K562 treated with DMSO at 1 percent for 48 hours (cell line): ENCODE measurements around the gene TNRC6A. TPM values are rescaled to one million over a fixed set of nuclear protein-coding genes. Genes with fewer than 3 reads are reported as not detected.

Experiments used
- total RNA-seq: library from RNA; unstranded; fragments of 300-600 nt; gene quantifications from 2 replicates; pipeline ENCODE4 v1.2.3, GENCODE V29; 2022; ENCODE audit warnings: low replicate concordance; ENCODE audit errors: extremely low read depth

The TNRC6A gene
- total RNA-seq, result not detected in 2 replicates

DNA sequence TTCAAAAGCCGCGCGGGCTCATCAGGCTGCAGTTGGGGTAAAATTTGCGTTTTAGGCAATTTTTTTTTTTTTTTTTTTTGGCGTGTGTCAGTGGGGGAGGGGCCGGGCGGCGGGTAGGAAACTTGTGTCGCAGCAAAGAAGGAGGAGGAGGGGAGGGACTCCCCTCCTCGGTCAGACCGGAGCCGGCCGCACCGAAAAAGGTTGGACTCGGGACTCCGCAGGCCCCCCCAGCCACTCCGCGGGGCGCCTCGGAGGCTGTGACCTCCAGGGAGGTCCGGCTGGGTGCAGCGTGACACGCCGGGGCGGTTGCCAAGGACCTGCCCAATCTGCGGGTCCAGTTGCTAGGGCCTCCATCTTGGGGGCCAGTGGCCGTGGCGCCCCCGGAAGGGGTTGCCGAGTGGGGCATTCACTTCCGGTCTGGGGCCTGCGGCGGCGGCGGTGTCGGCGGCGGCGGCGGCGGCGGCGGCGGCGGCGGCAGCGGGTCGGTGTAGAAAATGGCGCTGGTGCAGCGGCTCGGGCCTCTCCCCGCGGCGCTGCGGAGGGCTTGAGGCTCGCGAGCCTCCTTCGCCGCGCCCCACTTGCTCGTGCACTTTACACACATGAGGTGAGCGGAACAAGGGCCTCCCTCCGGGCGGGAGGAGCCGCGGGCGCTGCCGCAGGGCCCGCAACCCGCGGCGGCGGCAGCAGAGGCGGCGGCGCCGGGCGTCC is at the start of gene TNRC6A:
TSS of gene TNRC6A (plus strand) at position 409 of the 708 bp plus-strand sequence. CDS start at position 600, 191 bp downstream.

DNA sequence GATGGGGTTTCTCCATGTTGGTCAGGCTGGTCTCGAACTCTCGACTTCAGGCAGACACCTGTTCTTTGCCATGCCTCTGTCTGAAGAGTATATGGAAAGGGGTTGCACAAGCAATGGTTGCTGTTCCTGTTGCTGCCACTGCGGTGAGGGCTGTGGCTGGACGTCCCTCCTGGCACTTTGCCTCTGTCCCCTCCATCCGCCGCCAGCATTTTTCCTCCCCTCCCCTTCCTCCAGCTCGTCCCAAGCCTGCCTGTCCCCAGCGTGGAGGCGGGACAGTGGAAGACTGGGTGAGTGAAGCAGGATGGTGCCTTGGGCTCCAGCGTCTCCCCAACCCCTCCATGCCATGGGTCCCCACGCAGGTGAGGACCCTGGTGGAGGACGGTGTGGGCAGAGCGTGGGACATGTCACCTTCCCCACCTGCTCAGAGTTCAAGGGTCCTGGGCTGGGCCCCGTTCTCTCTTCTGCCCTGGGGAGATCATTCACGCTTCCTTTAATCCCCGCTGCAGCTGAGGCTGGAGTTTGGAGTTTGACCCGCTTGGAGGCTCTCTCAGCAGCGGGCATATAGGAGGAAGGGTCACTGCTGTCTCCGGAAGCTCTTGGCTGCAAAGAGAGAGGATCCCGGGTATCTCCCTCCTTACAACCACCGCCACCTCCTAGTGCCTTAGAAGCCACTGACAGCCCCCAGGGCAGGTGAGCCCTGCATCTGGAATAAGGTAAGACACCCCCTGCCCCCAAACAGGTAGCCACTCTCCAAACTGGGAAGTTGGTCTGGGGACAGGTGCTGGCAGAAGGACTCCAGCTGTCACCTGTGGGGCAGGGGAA is 116.5 kb downstream of the TNRC6A start, which contains the start of gene SLC5A11:
TSS of gene SLC5A11 (plus strand) at position 238 of the 822 bp plus-strand sequence. CDS start 12,681 bp downstream, outside the sequence.

Other genes with a start within 250 kb of the TNRC6A start
- not detected in 2 replicates for gene RBBP6, start 190.1 kb upstream of the TNRC6A start, total RNA-seq
- not detected in 2 replicates for gene SLC5A11, start 116.3 kb downstream of the TNRC6A start, total RNA-seq